GM03348 (cell line): ENCODE measurements around the gene HSP90AA1.
A peak's percentile ranks its signal among the peaks of the same experiment; 100 is the strongest.
"Not testable (repeated sequence)": the region's sequence is repeated elsewhere in the genome, so short reads cannot be mapped to it uniquely, and the experiment has no call there.

Experiments used
- DNase-seq: peaks from one replicate; pipeline ENCODE4 v3.0.0; 2012; ENCODE audit warnings: low spot score

The HSP90AA1 gene

GRCh38 chr14:102094101-102094500 lies 7.3 kb upstream of the HSP90AA1 start:
- DNase-seq: no peak

- DNase-seq: no peak
Observed at GRCh38 chr14:102092806-102093205, 6.0 kb upstream of the HSP90AA1 start.

GRCh38 chr14:102090713-102091112 lies 3.9 kb upstream of the HSP90AA1 start:
- no peak for DNase-seq

- DNase-seq: no peak
Observed at GRCh38 chr14:102089621-102090343, 2.9 kb upstream of the HSP90AA1 start.

- peak; percentile 48 for DNase-seq
Observed at GRCh38 chr14:102088012-102088792, 1.4 kb upstream of the HSP90AA1 start.

GRCh38 chr14:102087762-102088011 lies 843 bp upstream of the HSP90AA1 start:
- DNase-seq: no peak

GRCh38 chr14:102086709-102086971 lies 204 bp downstream of the HSP90AA1 start:
- DNase-seq: no peak

GRCh38 chr14:102085948-102086708 lies 716 bp downstream of the HSP90AA1 start:
- DNase-seq: peak; percentile 80

DNA sequence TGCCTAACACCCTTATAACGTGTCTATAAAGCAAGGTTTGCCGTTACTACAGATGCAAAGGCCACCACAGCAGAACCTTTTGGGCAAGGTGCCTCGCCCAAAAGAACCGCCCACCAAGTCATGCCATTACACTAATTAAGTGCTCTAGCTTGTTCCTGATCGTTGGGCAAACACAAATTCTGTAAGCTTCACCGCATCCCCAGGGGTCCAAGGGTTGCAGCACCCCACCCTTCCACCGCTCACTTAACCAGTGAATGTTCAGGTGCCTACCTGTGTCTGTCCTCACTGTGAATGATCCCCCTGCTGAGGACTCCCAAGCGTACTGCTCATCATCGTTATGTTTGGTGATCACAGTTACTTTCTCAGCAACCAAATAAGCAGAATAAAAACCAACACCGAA lies 1.4 kb downstream of the HSP90AA1 start:
- no peak for DNase-seq

GRCh38 chr14:102084931-102085330 lies 1.9 kb downstream of the HSP90AA1 start:
- no peak for DNase-seq

DNA sequence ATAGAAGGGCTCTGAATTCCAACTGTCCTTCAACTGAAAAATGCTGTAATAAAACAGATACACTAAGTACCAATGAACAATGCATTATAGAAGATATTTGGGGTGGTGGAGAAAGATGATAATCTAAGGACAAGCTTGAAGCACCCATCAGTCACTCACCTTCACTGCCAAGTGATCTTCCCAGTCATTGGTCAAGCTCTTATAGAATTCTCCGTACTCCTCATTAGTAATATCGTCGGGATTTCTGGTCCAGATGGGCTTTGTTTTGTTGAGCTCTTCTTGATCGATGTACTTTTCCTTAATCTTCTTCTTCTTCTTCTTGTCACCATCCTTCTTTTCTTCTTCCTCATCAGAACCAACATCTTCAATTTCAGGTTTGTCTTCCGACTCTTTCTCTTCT lies 2.3 kb downstream of the HSP90AA1 start:
- not testable (repeated sequence) for DNase-seq

GRCh38 chr14:102081231-102082080 lies 5.4 kb downstream of the HSP90AA1 start:
- DNase-seq: no peak

DNA sequence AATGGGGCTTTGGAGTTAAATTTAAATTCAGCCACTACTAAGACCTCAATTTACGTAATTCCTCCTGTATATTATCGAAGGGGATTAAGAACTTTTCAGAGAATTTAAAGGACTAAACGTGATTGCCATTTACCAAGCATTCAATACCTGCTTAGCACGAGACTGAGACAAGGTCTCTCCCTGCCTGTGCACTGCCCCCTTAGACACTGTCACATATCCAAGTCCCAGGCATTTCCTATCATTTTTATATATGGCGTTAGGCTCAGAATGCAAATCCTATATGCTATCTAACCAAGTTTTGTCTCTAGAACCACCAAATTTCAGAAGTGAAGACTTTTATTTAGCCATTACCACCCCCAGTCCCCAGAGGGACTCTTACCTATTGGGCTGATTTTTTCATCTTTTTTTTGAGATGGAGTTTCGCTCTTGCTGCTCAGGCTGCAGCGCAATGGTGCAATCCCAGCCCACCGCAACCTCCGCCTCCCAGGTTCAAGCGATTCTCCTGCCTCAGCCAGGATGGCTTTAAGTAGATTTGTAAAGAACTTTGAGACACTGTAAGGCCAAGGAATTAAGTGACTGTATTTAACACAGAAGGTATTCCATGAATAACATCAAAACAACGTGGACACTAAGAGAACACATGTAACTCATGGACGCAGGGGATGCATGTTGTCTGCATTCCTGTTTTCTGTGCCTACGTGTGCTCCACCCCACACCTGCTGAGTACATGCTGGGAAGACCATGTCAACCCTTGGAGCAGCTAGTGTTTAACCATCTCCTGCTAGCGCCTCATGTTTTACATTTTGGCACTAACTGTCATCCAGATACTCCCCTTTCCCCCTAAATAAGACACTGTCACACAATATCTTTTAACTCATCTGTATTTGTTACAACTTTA lies 6.4 kb downstream of the HSP90AA1 start:
- no peak for DNase-seq

DNA sequence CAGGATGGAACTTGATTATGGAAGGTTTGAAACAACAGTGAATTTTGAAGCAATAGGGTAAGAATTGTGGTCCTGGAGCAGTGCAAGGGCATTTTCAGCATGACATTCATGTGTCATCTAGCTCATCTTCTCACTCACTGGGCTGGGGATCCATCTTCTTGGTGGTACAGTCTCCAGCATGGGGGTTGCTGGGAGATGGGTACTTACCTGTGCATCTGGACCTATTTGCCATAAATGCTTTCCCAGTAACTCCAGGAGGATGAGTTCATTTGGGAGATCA lies 7.2 kb downstream of the HSP90AA1 start:
- no peak for DNase-seq

GRCh38 chr14:102078831-102079699 lies 7.8 kb downstream of the HSP90AA1 start:
- DNase-seq: no peak

- DNase-seq: not testable (repeated sequence)
Observed at GRCh38 chr14:102078361-102078791, 8.5 kb downstream of the HSP90AA1 start.

GRCh38 chr14:102077382-102077709 lies 9.5 kb downstream of the HSP90AA1 start:
- DNase-seq: no peak

GRCh38 chr14:102075155-102075554 lies 11.7 kb downstream of the HSP90AA1 start:
- peak; percentile 1 for DNase-seq

DNA sequence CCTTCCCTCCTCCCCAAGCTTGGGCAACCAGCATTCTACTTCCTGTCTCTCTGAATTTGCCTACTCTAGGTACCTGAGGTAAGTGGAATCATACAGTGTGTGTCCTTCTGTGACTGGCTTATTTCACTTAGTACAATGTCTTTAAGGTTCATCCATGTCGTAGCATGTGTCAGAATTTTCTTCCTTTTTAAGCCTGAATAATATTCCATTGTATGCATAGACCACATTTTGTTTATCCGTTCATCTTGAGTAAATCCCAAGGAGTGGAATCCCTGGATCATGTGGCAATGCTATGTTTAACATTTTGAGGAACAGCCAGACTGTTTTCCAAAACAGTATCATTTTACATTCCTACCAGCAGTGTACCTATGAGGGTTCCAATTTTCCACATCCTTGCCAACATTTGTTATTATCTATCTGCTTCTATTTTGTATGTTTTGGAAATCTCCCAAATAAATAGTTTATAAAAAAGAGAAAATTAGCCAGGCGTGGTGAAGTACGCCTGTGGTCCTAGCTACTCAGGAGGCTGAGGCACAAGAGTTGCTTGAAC lies 12.4 kb downstream of the HSP90AA1 start:
- DNase-seq: no peak

DNA sequence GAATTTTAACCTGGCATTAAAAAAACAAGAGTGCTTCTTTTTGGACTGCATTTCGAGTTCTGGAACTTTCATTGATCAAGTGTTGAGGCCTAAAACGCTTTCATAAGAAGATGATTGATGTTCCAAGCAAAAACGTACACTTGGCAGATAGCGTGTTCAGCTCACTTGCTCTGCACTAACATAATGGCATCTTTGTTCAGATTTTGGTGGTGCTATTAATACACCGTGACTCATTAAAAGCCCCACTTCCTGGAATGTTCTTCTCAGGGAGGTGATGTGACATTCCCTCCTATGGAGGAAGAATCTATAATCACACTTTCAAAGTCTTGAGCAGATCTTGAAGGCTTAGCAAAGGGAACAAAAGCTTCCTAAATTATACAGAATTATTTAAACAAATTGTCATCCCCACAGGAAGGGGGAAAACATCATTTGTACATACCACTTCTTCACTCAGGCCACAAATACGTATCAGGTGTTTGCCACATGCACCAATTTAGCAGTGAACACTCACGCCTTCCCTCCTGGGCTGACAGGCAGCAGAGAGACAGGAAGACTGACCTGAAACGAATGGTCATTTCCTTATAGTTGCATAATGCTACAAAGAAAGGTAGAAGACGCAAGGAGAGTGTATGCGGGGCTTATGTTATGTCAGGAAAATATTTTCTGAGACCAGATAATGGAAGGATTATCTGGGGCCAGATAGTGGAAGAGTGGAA lies 15.4 kb downstream of the HSP90AA1 start:
- DNase-seq: peak; percentile 40
